ENCODE measurements around the gene TMEM63C.

DNA sequence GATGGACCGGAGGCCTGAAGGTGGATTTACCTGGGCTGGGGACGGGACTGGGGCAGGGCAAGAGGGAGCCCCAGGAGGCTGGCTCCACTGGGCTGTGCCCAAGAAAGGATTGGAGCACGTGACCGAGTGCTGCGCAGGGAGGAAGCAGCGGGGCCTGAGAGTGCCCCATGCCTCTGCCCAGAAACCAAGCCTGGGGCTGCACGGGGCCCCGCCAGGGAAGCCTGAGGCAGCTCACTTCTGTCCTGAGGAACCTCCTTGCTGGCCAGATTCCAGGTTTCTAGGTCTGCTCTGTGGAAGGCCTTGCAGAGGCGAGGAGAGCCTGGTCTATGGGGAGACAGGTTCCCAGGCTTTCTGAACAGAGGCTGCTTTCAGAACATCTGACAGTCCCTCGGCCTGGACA, 79.0 kb downstream of the TMEM63C start:
- TF ChIP-seq, protein P1, sequence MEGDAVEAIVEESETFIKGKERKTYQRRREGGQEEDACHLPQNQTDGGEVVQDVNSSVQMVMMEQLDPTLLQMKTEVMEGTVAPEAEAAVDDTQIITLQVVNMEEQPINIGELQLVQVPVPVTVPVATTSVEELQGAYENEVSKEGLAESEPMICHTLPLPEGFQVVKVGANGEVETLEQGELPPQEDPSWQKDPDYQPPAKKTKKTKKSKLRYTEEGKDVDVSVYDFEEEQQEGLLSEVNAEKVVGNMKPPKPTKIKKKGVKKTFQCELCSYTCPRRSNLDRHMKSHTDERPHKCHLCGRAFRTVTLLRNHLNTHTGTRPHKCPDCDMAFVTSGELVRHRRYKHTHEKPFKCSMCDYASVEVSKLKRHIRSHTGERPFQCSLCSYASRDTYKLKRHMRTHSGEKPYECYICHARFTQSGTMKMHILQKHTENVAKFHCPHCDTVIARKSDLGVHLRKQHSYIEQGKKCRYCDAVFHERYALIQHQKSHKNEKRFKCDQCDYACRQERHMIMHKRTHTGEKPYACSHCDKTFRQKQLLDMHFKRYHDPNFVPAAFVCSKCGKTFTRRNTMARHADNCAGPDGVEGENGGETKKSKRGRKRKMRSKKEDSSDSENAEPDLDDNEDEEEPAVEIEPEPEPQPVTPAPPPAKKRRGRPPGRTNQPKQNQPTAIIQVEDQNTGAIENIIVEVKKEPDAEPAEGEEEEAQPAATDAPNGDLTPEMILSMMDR (conservative IDR thresholded peaks at IDR 0.05), result no peak
- no peak for TF ChIP-seq ZFX (IDR thresholded peaks at IDR 0.05)
